WTC11 (cell line): ENCODE data around the gene UCP3. TPM values are rescaled to one million over a fixed set of nuclear protein-coding genes. Genes with fewer than 3 reads are reported as not detected.

Experiments
- ATAC-seq: fragments of 200-7000 bp; cut with Tn5 transposase; 2 replicates; pipeline ENCODE4 v1.10.0; 2021; ENCODE audit warnings: mild to moderate bottlenecking, moderate library complexity
- CTCF ChIA-PET: fragments of 300-600 bp; sonication (Branson Sonifier 250); formaldehyde crosslinking; loops from one replicate; lab custom pipeline; 2021; ENCODE audit warnings: antibody characterized with exemption; lab: Charles Lee
- POLR2A ChIA-PET: fragments of 350-600 bp; sonication (Branson Sonifier 250); formaldehyde crosslinking; loops from one replicate; lab custom pipeline; 2021; ENCODE audit warnings: antibody characterized with exemption; lab: Charles Lee
- DNase-seq: peaks from one replicate; pipeline ENCODE4 v3.0.0; 2021; ENCODE audit warnings: low spot score
- H3K27ac Mint-ChIP-seq: 2 replicates; pipeline ENCODE4 v1.8.0; 2021; ENCODE audit warnings: mixed read lengths
- H3K27me3 Mint-ChIP-seq: 2 replicates; pipeline ENCODE4 v1.8.0; 2021; ENCODE audit warnings: low read depth, mild to moderate bottlenecking, moderate library complexity, mixed read lengths
- H3K36me3 Mint-ChIP-seq: 2 replicates; pipeline ENCODE4 v1.8.0; 2021; ENCODE audit warnings: mixed read lengths
- H3K4me1 Mint-ChIP-seq: 2 replicates; pipeline ENCODE4 v1.8.0; 2022; ENCODE audit warnings: mixed read lengths
- H3K4me3 Mint-ChIP-seq: 2 replicates; pipeline ENCODE4 v1.8.0; 2021; ENCODE audit warnings: mild to moderate bottlenecking, moderate library complexity, mixed read lengths
- H3K9me3 Mint-ChIP-seq: 2 replicates; pipeline ENCODE4 v1.8.0; 2021; ENCODE audit warnings: mixed read lengths
- EMX1 ChIP-seq: fragments of 250-450 bp; sonication (Bioruptor Pico); IDR thresholded peaks from 2 replicates; pipeline ENCODE4 v1.8.0; 2021; ENCODE audit warnings: mild to moderate bottlenecking
- ETV6 ChIP-seq: sonication (generic); formaldehyde crosslinking; IDR thresholded peaks from 2 replicates; pipeline ENCODE4 v1.8.1; 2022; ENCODE audit warnings: mild to moderate bottlenecking, missing genetic modification reagents
- FOXP1 ChIP-seq: sonication (generic); formaldehyde crosslinking; IDR thresholded peaks from 2 replicates; pipeline ENCODE4 v1.8.0; 2022; ENCODE audit warnings: missing genetic modification reagents, mild to moderate bottlenecking, moderate library complexity, borderline replicate concordance
- GABPB1 ChIP-seq: sonication (generic); formaldehyde crosslinking; IDR thresholded peaks from 2 replicates; pipeline ENCODE4 v1.8.1; 2023; ENCODE audit warnings: mild to moderate bottlenecking, missing genetic modification reagents
- KAT7 ChIP-seq: sonication (generic); formaldehyde crosslinking; IDR thresholded peaks from 2 replicates; pipeline ENCODE4 v1.8.1; 2023; ENCODE audit warnings: missing genetic modification reagents, mild to moderate bottlenecking, borderline replicate concordance
- MYBL2 ChIP-seq: sonication (generic); formaldehyde crosslinking; IDR thresholded peaks from 2 replicates; pipeline ENCODE4 v1.8.1; 2023; ENCODE audit warnings: mild to moderate bottlenecking, moderate library complexity, missing genetic modification reagents
- NFATC4 ChIP-seq: fragments of 250-450 bp; sonication (Bioruptor Pico); IDR thresholded peaks from 2 replicates; pipeline ENCODE4 v1.9.0; 2021; ENCODE audit warnings: mild to moderate bottlenecking
- NR3C1 ChIP-seq: sonication (generic); formaldehyde crosslinking; conservative IDR thresholded peaks from 2 replicates; pipeline ENCODE4 v1.8.1; 2023; ENCODE audit warnings: low read depth, mild to moderate bottlenecking, missing genetic modification reagents
- TCF7 ChIP-seq: sonication (generic); formaldehyde crosslinking; IDR thresholded peaks from 2 replicates; pipeline ENCODE4 v1.8.0; 2022; ENCODE audit warnings: mild to moderate bottlenecking, low read depth, missing genetic modification reagents, moderate library complexity
- ZNF121 ChIP-seq: sonication (generic); formaldehyde crosslinking; IDR thresholded peaks from 2 replicates; pipeline ENCODE4 v1.8.0; 2023; ENCODE audit warnings: missing genetic modification reagents
- ZNF138 ChIP-seq: sonication (generic); formaldehyde crosslinking; conservative IDR thresholded peaks from 2 replicates; pipeline ENCODE4 v1.8.1; 2022; ENCODE audit warnings: mild to moderate bottlenecking, moderate library complexity, missing genetic modification reagents
- ZNF232 ChIP-seq: sonication (generic); formaldehyde crosslinking; IDR thresholded peaks from 2 replicates; pipeline ENCODE4 v1.8.0; 2022; ENCODE audit warnings: mild to moderate bottlenecking, missing genetic modification reagents
- ZNF263 ChIP-seq: sonication (generic); formaldehyde crosslinking; IDR thresholded peaks from 2 replicates; pipeline ENCODE4 v1.8.1; 2022; ENCODE audit warnings: low read depth, mild to moderate bottlenecking, moderate library complexity, missing genetic modification reagents
- ZNF317 ChIP-seq: sonication (generic); formaldehyde crosslinking; IDR thresholded peaks from 2 replicates; pipeline ENCODE4 v1.8.1; 2023; ENCODE audit warnings: low read depth, mild to moderate bottlenecking, moderate library complexity, missing genetic modification reagents, borderline replicate concordance
- ZNF396 ChIP-seq: fragments of 250-450 bp; sonication (Bioruptor Pico); IDR thresholded peaks from 2 replicates; pipeline ENCODE4 v1.8.0; 2021; ENCODE audit warnings: mild to moderate bottlenecking, moderate library complexity, borderline replicate concordance
- total RNA-seq: library from RNA; stranded (reverse); gene quantifications from 3 replicates; pipeline ENCODE4 v1.2.3, GENCODE V29; 2021
- TF ChIP-seq, protein P1 (sequence below): sonication (generic); formaldehyde crosslinking; IDR thresholded peaks from 2 replicates; pipeline ENCODE4 v1.8.0; 2023; ENCODE audit warnings: mild to moderate bottlenecking, missing genetic modification reagents
- TF ChIP-seq, protein P2 (sequence below): fragments of 250-450 bp; sonication (Bioruptor Pico); IDR thresholded peaks from 2 replicates; pipeline ENCODE4 v1.9.0; 2021; ENCODE audit warnings: mild to moderate bottlenecking, borderline replicate concordance
- TF ChIP-seq, protein P3 (sequence below): sonication (generic); formaldehyde crosslinking; IDR thresholded peaks from 2 replicates; pipeline ENCODE4 v1.8.0; 2022; ENCODE audit warnings: mild to moderate bottlenecking, missing genetic modification reagents
- TF ChIP-seq, protein P4 (sequence below): sonication (generic); formaldehyde crosslinking; IDR thresholded peaks from 2 replicates; pipeline ENCODE4 v1.8.1; 2023; ENCODE audit warnings: mild to moderate bottlenecking, moderate library complexity, missing genetic modification reagents
- TF ChIP-seq, protein P5 (sequence below): fragments of 200-600 bp; IDR thresholded peaks from 2 replicates; pipeline ENCODE4 v1.8.0; 2022; ENCODE audit warnings: antibody characterized with exemption
- TF ChIP-seq, protein P6 (sequence below): fragments of 250-450 bp; sonication (Bioruptor Pico); IDR thresholded peaks from 2 replicates; pipeline ENCODE4 v1.9.0; 2021; ENCODE audit warnings: mild to moderate bottlenecking

UCP3 gene
- total RNA-seq, 1 experiment from 2014 or later, result 0.55 TPM

DNA sequence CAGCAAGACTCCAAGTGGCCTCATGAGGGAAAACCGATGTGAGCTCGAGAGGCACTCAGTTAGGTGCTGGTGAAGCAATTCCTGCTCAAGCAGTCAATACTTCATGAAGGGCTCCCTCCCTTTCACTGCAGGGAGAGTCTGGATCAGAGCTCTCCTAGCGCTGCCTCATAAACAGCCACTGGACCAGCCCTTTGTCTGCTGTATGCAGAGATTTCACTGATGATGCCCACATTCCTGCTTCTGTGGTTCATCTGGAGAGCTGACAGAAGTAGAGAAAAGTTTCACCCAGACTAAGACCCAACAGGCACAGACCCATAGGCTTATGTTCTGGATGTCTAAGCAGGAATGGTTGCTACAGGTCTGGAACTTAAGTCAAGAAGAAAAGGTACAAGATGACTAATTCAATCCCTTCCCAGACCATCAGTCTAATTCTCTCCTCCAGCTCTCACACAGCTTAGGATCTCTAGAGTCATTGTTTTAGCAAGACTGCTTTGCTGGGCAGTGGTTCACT lies 30.3 kb downstream of the UCP3 start:
- H3K4me3 Mint-ChIP-seq, result no peak overlapping the region
- peaks cover 27% of the 10 kb centered on the region for H3K4me1 Mint-ChIP-seq
- H3K36me3 Mint-ChIP-seq, result peaks cover 67% of the 10 kb centered on the region
- TF ChIP-seq ETV6 (no peak), ZNF232 (CRISPR knock-in tag) (no peak), ZNF121 (CRISPR knock-in tag) (no peak), TCF7 (no peak), FOXP1 (no peak), ZNF396 (no peak), KAT7 (no peak), ZNF138 (no peak), NR3C1 (no peak)
- TF ChIP-seq, protein P1, sequence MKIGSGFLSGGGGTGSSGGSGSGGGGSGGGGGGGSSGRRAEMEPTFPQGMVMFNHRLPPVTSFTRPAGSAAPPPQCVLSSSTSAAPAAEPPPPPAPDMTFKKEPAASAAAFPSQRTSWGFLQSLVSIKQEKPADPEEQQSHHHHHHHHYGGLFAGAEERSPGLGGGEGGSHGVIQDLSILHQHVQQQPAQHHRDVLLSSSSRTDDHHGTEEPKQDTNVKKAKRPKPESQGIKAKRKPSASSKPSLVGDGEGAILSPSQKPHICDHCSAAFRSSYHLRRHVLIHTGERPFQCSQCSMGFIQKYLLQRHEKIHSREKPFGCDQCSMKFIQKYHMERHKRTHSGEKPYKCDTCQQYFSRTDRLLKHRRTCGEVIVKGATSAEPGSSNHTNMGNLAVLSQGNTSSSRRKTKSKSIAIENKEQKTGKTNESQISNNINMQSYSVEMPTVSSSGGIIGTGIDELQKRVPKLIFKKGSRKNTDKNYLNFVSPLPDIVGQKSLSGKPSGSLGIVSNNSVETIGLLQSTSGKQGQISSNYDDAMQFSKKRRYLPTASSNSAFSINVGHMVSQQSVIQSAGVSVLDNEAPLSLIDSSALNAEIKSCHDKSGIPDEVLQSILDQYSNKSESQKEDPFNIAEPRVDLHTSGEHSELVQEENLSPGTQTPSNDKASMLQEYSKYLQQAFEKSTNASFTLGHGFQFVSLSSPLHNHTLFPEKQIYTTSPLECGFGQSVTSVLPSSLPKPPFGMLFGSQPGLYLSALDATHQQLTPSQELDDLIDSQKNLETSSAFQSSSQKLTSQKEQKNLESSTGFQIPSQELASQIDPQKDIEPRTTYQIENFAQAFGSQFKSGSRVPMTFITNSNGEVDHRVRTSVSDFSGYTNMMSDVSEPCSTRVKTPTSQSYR (CRISPR knock-in tag), result no peak
- TF ChIP-seq, protein P2, sequence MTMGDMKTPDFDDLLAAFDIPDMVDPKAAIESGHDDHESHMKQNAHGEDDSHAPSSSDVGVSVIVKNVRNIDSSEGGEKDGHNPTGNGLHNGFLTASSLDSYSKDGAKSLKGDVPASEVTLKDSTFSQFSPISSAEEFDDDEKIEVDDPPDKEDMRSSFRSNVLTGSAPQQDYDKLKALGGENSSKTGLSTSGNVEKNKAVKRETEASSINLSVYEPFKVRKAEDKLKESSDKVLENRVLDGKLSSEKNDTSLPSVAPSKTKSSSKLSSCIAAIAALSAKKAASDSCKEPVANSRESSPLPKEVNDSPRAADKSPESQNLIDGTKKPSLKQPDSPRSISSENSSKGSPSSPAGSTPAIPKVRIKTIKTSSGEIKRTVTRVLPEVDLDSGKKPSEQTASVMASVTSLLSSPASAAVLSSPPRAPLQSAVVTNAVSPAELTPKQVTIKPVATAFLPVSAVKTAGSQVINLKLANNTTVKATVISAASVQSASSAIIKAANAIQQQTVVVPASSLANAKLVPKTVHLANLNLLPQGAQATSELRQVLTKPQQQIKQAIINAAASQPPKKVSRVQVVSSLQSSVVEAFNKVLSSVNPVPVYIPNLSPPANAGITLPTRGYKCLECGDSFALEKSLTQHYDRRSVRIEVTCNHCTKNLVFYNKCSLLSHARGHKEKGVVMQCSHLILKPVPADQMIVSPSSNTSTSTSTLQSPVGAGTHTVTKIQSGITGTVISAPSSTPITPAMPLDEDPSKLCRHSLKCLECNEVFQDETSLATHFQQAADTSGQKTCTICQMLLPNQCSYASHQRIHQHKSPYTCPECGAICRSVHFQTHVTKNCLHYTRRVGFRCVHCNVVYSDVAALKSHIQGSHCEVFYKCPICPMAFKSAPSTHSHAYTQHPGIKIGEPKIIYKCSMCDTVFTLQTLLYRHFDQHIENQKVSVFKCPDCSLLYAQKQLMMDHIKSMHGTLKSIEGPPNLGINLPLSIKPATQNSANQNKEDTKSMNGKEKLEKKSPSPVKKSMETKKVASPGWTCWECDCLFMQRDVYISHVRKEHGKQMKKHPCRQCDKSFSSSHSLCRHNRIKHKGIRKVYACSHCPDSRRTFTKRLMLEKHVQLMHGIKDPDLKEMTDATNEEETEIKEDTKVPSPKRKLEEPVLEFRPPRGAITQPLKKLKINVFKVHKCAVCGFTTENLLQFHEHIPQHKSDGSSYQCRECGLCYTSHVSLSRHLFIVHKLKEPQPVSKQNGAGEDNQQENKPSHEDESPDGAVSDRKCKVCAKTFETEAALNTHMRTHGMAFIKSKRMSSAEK (CRISPR knock-in tag), result no peak
- TF ChIP-seq, protein P3, sequence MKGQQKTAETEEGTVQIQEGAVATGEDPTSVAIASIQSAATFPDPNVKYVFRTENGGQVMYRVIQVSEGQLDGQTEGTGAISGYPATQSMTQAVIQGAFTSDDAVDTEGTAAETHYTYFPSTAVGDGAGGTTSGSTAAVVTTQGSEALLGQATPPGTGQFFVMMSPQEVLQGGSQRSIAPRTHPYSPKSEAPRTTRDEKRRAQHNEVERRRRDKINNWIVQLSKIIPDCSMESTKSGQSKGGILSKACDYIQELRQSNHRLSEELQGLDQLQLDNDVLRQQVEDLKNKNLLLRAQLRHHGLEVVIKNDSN (CRISPR knock-in tag), result no peak
- ChIA-PET POLR2A (no interaction called here), CTCF (interaction anchor here (0.6 to 1.2 kb wide), 2 partner anchors 31 to 627 kb away, joined by 3 read pairs; no protein-coding TSS in a partner anchor)
- peaks cover under 1% of the 10 kb centered on the region for H3K27me3 Mint-ChIP-seq
- H3K27ac Mint-ChIP-seq, result no peak overlapping the region
- DNase-seq (no peak), ATAC-seq (no peak)
- no peaks in the 10 kb centered on the region for H3K9me3 Mint-ChIP-seq

DNA sequence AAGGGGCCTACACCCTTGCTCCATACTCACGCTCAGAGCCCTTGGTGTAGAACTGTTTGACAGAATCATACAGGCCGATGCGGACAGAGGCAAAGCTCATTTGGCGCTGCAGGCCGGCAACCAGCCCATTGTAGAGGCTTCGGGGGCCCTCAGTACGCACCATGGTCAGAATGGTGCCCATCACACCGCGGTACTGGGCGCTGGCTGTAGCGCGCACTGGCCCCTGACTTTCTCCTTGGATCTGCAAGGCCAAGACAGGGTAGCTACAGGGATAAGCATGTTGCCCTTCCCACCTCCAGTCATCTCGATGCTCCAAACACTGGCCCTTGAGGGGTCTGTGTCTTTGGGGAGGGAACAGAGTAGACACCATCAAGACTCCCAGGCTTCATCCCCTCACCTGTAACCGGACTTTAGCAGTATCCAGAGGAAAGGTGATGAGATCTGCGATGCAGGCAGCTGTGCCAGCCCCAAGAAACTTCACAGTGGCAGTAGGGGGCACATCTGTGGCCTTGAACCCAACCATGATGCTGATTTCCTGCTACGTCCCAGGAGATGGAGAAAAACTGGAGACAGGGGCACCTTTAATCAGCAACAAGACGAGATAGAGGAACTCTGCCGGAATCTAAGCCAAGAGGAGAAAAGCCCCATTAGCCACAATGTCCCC lies 30.9 kb downstream of the UCP3 start:
- ATAC-seq (no peak), DNase-seq (no peak)
- Mint-ChIP-seq H3K4me3 (no peak overlapping the region), H3K27ac (no peak overlapping the region), H3K9me3 (no peaks in the 10 kb centered on the region), H3K36me3 (peaks cover 67% of the 10 kb centered on the region), H3K4me1 (peaks cover 24% of the 10 kb centered on the region), H3K27me3 (no peaks in the 10 kb centered on the region)
- POLR2A ChIA-PET, result no interaction called here
- CTCF ChIA-PET, result no interaction called here
- TF ChIP-seq EMX1 (CRISPR knock-in tag) (no peak), KAT7 (no peak), ZNF396 (no peak), ZNF317 (CRISPR knock-in tag) (no peak), NFATC4 (CRISPR knock-in tag) (no peak), ZNF232 (CRISPR knock-in tag) (no peak), ZNF263 (CRISPR knock-in tag) (no peak), TCF7 (no peak), GABPB1 (CRISPR knock-in tag) (no peak), MYBL2 (CRISPR knock-in tag) (no peak)
- TF ChIP-seq, protein P4, sequence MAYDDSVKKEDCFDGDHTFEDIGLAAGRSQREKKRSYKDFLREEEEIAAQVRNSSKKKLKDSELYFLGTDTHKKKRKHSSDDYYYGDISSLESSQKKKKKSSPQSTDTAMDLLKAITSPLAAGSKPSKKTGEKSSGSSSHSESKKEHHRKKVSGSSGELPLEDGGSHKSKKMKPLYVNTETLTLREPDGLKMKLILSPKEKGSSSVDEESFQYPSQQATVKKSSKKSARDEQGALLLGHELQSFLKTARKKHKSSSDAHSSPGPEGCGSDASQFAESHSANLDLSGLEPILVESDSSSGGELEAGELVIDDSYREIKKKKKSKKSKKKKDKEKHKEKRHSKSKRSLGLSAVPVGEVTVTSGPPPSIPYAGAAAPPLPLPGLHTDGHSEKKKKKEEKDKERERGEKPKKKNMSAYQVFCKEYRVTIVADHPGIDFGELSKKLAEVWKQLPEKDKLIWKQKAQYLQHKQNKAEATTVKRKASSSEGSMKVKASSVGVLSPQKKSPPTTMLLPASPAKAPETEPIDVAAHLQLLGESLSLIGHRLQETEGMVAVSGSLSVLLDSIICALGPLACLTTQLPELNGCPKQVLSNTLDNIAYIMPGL (CRISPR knock-in tag), result no peak
- TF ChIP-seq, protein P5, sequence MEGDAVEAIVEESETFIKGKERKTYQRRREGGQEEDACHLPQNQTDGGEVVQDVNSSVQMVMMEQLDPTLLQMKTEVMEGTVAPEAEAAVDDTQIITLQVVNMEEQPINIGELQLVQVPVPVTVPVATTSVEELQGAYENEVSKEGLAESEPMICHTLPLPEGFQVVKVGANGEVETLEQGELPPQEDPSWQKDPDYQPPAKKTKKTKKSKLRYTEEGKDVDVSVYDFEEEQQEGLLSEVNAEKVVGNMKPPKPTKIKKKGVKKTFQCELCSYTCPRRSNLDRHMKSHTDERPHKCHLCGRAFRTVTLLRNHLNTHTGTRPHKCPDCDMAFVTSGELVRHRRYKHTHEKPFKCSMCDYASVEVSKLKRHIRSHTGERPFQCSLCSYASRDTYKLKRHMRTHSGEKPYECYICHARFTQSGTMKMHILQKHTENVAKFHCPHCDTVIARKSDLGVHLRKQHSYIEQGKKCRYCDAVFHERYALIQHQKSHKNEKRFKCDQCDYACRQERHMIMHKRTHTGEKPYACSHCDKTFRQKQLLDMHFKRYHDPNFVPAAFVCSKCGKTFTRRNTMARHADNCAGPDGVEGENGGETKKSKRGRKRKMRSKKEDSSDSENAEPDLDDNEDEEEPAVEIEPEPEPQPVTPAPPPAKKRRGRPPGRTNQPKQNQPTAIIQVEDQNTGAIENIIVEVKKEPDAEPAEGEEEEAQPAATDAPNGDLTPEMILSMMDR, result no peak
- TF ChIP-seq, protein P6, sequence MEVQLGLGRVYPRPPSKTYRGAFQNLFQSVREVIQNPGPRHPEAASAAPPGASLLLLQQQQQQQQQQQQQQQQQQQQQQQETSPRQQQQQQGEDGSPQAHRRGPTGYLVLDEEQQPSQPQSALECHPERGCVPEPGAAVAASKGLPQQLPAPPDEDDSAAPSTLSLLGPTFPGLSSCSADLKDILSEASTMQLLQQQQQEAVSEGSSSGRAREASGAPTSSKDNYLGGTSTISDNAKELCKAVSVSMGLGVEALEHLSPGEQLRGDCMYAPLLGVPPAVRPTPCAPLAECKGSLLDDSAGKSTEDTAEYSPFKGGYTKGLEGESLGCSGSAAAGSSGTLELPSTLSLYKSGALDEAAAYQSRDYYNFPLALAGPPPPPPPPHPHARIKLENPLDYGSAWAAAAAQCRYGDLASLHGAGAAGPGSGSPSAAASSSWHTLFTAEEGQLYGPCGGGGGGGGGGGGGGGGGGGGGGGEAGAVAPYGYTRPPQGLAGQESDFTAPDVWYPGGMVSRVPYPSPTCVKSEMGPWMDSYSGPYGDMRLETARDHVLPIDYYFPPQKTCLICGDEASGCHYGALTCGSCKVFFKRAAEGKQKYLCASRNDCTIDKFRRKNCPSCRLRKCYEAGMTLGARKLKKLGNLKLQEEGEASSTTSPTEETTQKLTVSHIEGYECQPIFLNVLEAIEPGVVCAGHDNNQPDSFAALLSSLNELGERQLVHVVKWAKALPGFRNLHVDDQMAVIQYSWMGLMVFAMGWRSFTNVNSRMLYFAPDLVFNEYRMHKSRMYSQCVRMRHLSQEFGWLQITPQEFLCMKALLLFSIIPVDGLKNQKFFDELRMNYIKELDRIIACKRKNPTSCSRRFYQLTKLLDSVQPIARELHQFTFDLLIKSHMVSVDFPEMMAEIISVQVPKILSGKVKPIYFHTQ (CRISPR knock-in tag), result no peak
